ENCODE data around the gene HEATR1. TPM values are rescaled to one million over a fixed set of nuclear protein-coding genes. Genes with fewer than 3 reads are reported as not detected.

The HEATR1 gene
- total RNA-seq, 2 donors from 2014 or later, result 11.9 to 25.7 TPM

DNA sequence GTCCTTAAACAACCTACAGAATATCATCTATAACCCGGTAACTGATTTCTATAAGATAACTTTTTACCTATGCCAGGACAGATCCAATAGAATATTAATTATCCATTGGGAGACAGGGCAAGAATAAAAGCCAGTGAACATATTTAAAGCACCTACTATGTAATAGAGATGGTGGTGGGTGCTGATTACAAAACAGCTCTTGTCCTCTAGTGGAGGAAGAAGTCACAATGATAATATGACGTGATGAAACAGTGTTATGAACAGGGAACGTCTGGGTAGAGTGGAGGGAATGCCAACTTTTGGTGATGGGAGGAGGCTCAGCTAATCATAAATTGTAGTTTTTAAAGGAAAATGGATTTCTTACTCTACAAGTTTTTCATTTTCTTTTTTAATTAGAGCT lies 78.2 kb downstream of the HEATR1 start:
- TF ChIP-seq POLR2A (IDR thresholded peaks at IDR 0.05), result no peak
- TF ChIP-seq, protein P1, sequence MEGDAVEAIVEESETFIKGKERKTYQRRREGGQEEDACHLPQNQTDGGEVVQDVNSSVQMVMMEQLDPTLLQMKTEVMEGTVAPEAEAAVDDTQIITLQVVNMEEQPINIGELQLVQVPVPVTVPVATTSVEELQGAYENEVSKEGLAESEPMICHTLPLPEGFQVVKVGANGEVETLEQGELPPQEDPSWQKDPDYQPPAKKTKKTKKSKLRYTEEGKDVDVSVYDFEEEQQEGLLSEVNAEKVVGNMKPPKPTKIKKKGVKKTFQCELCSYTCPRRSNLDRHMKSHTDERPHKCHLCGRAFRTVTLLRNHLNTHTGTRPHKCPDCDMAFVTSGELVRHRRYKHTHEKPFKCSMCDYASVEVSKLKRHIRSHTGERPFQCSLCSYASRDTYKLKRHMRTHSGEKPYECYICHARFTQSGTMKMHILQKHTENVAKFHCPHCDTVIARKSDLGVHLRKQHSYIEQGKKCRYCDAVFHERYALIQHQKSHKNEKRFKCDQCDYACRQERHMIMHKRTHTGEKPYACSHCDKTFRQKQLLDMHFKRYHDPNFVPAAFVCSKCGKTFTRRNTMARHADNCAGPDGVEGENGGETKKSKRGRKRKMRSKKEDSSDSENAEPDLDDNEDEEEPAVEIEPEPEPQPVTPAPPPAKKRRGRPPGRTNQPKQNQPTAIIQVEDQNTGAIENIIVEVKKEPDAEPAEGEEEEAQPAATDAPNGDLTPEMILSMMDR (IDR thresholded peaks at IDR 0.05), result no peak
- peaks cover 0 to 4% of the 10 kb centered on the region in 2 donors for H3K36me3 ChIP-seq (replicated peaks in 1 of 2; ENCODE audit: insufficient read depth in 1 of 2, low read depth in 2 of 2)
- no peak overlapping the region for H3K4me3 ChIP-seq
- H3K4me1 ChIP-seq, result peaks cover 15% of the 10 kb centered on the region
- H3K27ac ChIP-seq, result no peak overlapping the region
- DNase-seq, result no peak
- H3K9me3 ChIP-seq, result no peaks in the 10 kb centered on the region
- no peaks in the 10 kb centered on the region for H3K27me3 ChIP-seq
- ATAC-seq, result no peak
- intact Hi-C loops (cut with DNase I), result no loop called here
- 73 to 84% methylated on average over 3 of the region's 3 CpGs for WGBS, 2 donors

DNA sequence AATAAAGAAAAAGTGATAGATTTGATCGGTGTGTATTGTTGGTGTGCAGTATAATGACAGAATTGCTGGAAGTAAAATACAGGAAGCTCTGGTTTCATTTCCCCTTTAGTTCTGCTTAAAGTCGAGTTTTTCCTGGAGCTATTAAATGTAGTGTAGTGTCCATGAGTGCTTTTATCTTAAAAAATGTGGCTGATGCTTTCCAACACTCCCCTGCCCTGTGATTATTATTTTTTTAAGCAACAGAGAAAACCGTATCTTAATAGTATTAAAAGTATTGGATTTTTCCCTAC lies 79.5 kb downstream of the HEATR1 start:
- WGBS, 2 donors, result 0 to 8% methylated on average over 3 of the region's 3 CpGs
- peak overlapping the region in 3 of 4 donors; percentile 84 to 94 (median 89) for H3K27ac ChIP-seq
- intact Hi-C loops (cut with DNase I), result no loop called here

DNA sequence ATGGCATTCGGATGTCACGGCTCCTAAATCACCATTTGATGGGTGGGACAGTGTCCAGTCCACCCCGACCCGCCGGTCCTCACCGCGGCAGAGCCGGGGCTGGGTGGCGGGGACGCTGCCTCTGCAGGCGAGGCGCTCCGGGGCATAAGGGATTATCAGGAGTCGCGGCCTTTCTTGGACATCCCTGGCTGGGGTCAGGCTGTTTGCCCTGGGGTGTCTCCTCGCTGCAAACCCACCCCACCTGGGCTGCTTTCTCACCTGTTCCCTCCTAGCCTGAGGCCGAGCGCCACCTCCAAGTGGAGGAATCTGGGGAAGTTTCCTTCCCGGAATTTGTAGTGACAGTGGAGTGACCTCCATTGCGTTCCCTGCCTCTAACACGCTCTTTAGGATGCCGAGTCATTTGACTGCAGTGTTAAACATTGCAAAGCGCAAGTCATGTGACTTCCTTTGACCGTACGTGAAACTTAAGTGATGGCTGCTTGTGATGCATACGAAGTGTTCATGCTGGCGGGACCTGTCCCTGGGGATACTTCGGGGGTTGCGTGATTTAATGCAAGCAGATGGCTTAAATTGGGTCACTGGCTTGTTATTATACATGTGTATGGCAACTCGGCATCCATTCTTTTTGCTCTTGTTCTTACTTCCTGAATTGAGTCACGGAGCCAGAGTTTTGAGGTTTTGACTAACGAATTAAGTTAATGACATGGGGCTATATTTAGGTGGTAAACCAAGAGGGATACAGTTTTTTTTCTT lies 80.0 kb downstream of the HEATR1 start:
- WGBS, 2 donors, result 0% methylated on average over 19 to 32 of the region's 32 CpGs
- ATAC-seq (peak; percentile 69), DNase-seq (peak; percentile 30 to 61 (median 52))
- peak overlapping the region; percentile 31 to 71 for H3K4me3 ChIP-seq
- H3K36me3 ChIP-seq (replicated peaks in 1 of 2; ENCODE audit: insufficient read depth in 1 of 2, low read depth in 2 of 2), result peaks cover 0 to 4% of the 10 kb centered on the region in 2 donors
- peak; percentile 6 to 50 (median 44) for TF ChIP-seq POLR2A (IDR thresholded peaks at IDR 0.05)
- TF ChIP-seq, protein P1 (IDR thresholded peaks at IDR 0.05), result no peak
- intact Hi-C loops (cut with DNase I), result no loop called here
- no peaks in the 10 kb centered on the region for H3K9me3 ChIP-seq
- peaks cover 15% of the 10 kb centered on the region for H3K4me1 ChIP-seq
- H3K27ac ChIP-seq, result peak overlapping the region; percentile 82 to 94 (median 86)
- H3K27me3 ChIP-seq, result no peaks in the 10 kb centered on the region

More for the DNA sequence above, 79.5 kb downstream of the HEATR1 start:
- TF ChIP-seq, protein P1 (IDR thresholded peaks at IDR 0.05), result no peak
- no peak for TF ChIP-seq POLR2A (IDR thresholded peaks at IDR 0.05)
- Histone ChIP-seq H3K9me3 (no peaks in the 10 kb centered on the region), H3K4me3 (peak overlapping the region; percentile 31 to 71), H3K4me1 (peaks cover 15% of the 10 kb centered on the region), H3K36me3 (replicated peaks in 1 of 2; ENCODE audit: insufficient read depth in 1 of 2, low read depth in 2 of 2) (peaks cover 0 to 4% of the 10 kb centered on the region in 2 donors), H3K27me3 (no peaks in the 10 kb centered on the region)
- DNase-seq (no peak), ATAC-seq (no peak)

DNA sequence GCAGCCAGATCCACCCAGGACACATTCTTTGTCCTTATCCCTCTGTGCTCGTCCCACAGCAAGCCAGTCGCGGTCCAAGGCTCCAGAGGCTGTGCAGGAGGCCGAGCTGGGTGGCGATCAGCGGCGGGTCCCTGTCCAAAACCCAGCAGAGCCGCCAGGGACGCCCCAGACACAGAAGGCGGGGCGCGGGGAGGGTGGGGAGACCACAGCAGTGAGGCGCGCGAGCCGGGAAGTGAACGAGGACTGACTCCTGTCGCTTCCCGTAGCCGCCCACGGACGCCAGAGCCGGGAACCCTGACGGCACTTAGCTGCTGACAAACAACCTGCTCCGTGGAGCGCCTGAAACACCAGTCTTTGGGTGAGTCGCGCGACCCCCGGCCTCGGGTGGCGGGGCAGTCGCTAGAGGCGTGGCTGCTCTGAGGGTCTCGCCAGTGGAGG lies 80.6 kb downstream of the HEATR1 start, which contains the start of gene LGALS8:
TSS of gene LGALS8 (plus strand) at position 279 of the 438 bp plus-strand sequence. CDS start 2,089 bp downstream, outside the sequence.
- intact Hi-C loops (cut with DNase I), result no loop called here
- TF ChIP-seq, protein P1 (IDR thresholded peaks at IDR 0.05), result peak in 1 of 7 experiments; percentile 3
- peak; percentile 38 to 75 (median 73) for TF ChIP-seq POLR2A (IDR thresholded peaks at IDR 0.05)
- 0 to 1% methylated on average over 10 to 32 of the region's 35 CpGs for WGBS, 2 donors
- ATAC-seq (peak; percentile 91), DNase-seq (peak; percentile 84 to 92 (median 88))
- Histone ChIP-seq H3K4me3 (peak within 1 kb of the TSS; percentile 31 to 71), H3K9me3 (no peaks in the 10 kb centered on the region), H3K27me3 (no peaks in the 10 kb centered on the region), H3K4me1 (peaks cover 15% of the 10 kb centered on the region), H3K36me3 (replicated peaks in 1 of 2; ENCODE audit: insufficient read depth in 1 of 2, low read depth in 2 of 2) (peaks cover 0 to 4% of the 10 kb centered on the region in 2 donors), H3K27ac (peak within 1 kb of the TSS; percentile 82 to 94 (median 86))
